Measurements from ENCODE around the gene CDK9. TPM values are rescaled to one million over a fixed set of nuclear protein-coding genes. Genes with fewer than 3 reads are reported as not detected.
A peak's percentile ranks its signal among the peaks of the same experiment; 100 is the strongest.
"Not testable (repeated sequence)": the region's sequence is repeated elsewhere in the genome, so short reads cannot be mapped to it uniquely, and the experiment has no call there.

CDK9 gene
- total RNA-seq, 1 donor from 2014 or later = 22.4 TPM

- no peak for DNase-seq (ENCODE audit: low spot score)
Observed at GRCh38 chr9:127780126-127780885, 5.5 kb upstream of the CDK9 start.

GRCh38 chr9:127780909-127781308 lies 4.9 kb upstream of the CDK9 start:
- not testable (repeated sequence) for DNase-seq (ENCODE audit: low spot score)

- DNase-seq (ENCODE audit: low spot score) = no peak
Observed at GRCh38 chr9:127781806-127782205, 4.0 kb upstream of the CDK9 start.

- DNase-seq (ENCODE audit: low spot score) = no peak
Observed at GRCh38 chr9:127783111-127784008, 2.5 kb upstream of the CDK9 start.

GRCh38 chr9:127785023-127785932 lies 556 bp upstream of the CDK9 start:
- peak; percentile 88 for DNase-seq (ENCODE audit: low spot score)

GRCh38 chr9:127786773-127787104 lies 905 bp downstream of the CDK9 start:
- no peak for DNase-seq (ENCODE audit: low spot score)

GRCh38 chr9:127788337-127789011 lies 2.6 kb downstream of the CDK9 start:
- DNase-seq (ENCODE audit: low spot score) = no peak

GRCh38 chr9:127789179-127789578 lies 3.3 kb downstream of the CDK9 start:
- no peak for DNase-seq (ENCODE audit: low spot score)

GRCh38 chr9:127790094-127790855 lies 4.4 kb downstream of the CDK9 start:
- no peak for DNase-seq (ENCODE audit: low spot score)

GRCh38 chr9:127791085-127791484 lies 5.3 kb downstream of the CDK9 start:
- no peak for DNase-seq (ENCODE audit: low spot score)

- DNase-seq (ENCODE audit: low spot score) = no peak
Observed at GRCh38 chr9:127792417-127793031, 6.7 kb downstream of the CDK9 start.

GRCh38 chr9:127793093-127793708 lies 7.4 kb downstream of the CDK9 start:
- no peak for DNase-seq (ENCODE audit: low spot score)

GRCh38 chr9:127794001-127794791 lies 8.4 kb downstream of the CDK9 start:
- DNase-seq (ENCODE audit: low spot score) = no peak

GRCh38 chr9:127796225-127796813 lies 10.5 kb downstream of the CDK9 start:
- no peak for DNase-seq (ENCODE audit: low spot score)

- no peak for DNase-seq (ENCODE audit: low spot score)
Observed at GRCh38 chr9:127796852-127797370, 11.1 kb downstream of the CDK9 start.

GRCh38 chr9:127801955-127802575 lies 16.2 kb downstream of the CDK9 start:
- DNase-seq (ENCODE audit: low spot score) = peak; percentile 58

GRCh38 chr9:127802576-127803443 lies 17.0 kb downstream of the CDK9 start, which contains the start of gene FPGS:
FPGS (plus strand) TSS chr9:127802882; CDS start chr9:127802925, 43 bp downstream.
- peak; percentile 92 for DNase-seq (ENCODE audit: low spot score)
